Activated naive CD4-positive, alpha-beta T cell treated with Interleukin-2 at 50 U/mL for 16 hours (primary cell): Measurements from ENCODE around the gene PPP2R5A.
A peak's percentile ranks its signal among the peaks of the same experiment; 100 is the strongest.

Experiments used
- DNase-seq: peaks from one replicate; pipeline ENCODE4 v3.0.0-alpha.2; 2020

The PPP2R5A gene

GRCh38 chr1:212284744-212285684, at the start of gene PPP2R5A:
PPP2R5A (plus strand) TSS chr1:212285410; CDS start chr1:212286111, 701 bp downstream.
- peak; percentile 99 for DNase-seq

- no peak for DNase-seq
These were observed 49.4 kb upstream of the PPP2R5A start for GRCh38 chr1:212235857-212236256.

- no peak for DNase-seq
These were observed 48.5 kb upstream of the PPP2R5A start for GRCh38 chr1:212236664-212237220.

- no peak for DNase-seq
These were observed 47.6 kb upstream of the PPP2R5A start for GRCh38 chr1:212237651-212238050.

- no peak for DNase-seq
These were observed 46.7 kb upstream of the PPP2R5A start for GRCh38 chr1:212238552-212238951.

- DNase-seq: no peak
These were observed 43.7 kb upstream of the PPP2R5A start for GRCh38 chr1:212241501-212241900.

- no peak for DNase-seq
These were observed 43.3 kb upstream of the PPP2R5A start for GRCh38 chr1:212241957-212242287.

- no peak for DNase-seq
These were observed 42.8 kb upstream of the PPP2R5A start for GRCh38 chr1:212242288-212242984.

GRCh38 chr1:212242985-212243308, 42.3 kb upstream of the PPP2R5A start:
- DNase-seq: no peak

GRCh38 chr1:212244441-212244840, 40.8 kb upstream of the PPP2R5A start:
- no peak for DNase-seq

GRCh38 chr1:212247179-212247721, 38.0 kb upstream of the PPP2R5A start:
- no peak for DNase-seq

- no peak for DNase-seq
These were observed 37.2 kb upstream of the PPP2R5A start for GRCh38 chr1:212247988-212248387.

- DNase-seq: no peak
These were observed 30.3 kb upstream of the PPP2R5A start for GRCh38 chr1:212254853-212255363.

- DNase-seq: no peak
These were observed 29.4 kb upstream of the PPP2R5A start for GRCh38 chr1:212255705-212256307.

- DNase-seq: no peak
These were observed 28.8 kb upstream of the PPP2R5A start for GRCh38 chr1:212256369-212256768.

- DNase-seq: no peak
These were observed 28.1 kb upstream of the PPP2R5A start for GRCh38 chr1:212257157-212257556.

GRCh38 chr1:212259693-212260480, 25.3 kb upstream of the PPP2R5A start:
- no peak for DNase-seq

GRCh38 chr1:212260557-212261355, 24.5 kb upstream of the PPP2R5A start:
- DNase-seq: no peak

GRCh38 chr1:212261361-212261929, 23.8 kb upstream of the PPP2R5A start:
- no peak for DNase-seq

- no peak for DNase-seq
These were observed 18.2 kb upstream of the PPP2R5A start for GRCh38 chr1:212267017-212267416.

- no peak for DNase-seq
These were observed 17.8 kb upstream of the PPP2R5A start for GRCh38 chr1:212267460-212267859.
